NCI-H2107 (cell line): ENCODE measurements around the gene SRSF6.
"Not testable (repeated sequence)": the region's sequence is repeated elsewhere in the genome, so short reads cannot be mapped to it uniquely, and the experiment has no call there.

Source experiments
- DNase-seq: peaks from one replicate; lab custom pipeline; 2025; lab: John Stamatoyannopoulos, UW

Gene SRSF6

DNA sequence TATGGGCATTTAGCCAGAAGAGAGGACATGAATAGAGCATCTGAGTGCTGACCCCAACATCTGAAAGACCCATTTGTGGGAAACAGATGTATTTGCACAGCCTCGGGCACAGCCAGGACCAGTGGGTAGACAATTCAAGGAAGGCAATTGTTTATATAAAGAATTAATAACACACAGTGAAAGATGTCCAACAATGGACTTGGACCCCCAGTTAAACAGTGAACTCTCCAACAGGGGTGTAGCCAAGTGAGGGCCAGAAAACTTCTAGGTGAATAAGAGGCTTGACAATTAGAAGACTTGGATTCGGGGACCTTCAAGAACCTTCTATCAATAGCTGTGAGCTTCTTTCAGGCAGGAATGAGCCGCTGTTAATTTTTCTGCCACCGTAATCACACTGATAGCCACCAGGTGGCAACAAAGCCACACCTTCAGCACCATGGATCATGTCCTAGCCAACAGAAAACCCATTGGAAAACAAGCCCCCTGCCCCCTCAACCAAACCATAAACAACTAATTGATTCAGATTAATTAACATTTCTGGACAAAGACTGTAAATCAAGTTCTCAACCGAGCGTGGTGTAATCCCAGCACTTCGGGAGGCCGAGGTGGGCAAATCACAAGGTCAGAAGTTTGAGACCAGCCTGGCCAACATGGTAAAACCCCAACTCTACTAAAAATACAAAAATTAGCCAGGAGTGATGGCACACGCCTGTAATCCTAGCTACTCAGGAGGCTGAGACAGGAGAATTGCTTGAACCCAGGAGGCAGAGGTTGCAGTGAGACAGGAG is 8.8 kb upstream of the SRSF6 start:
- no peak for DNase-seq

DNA sequence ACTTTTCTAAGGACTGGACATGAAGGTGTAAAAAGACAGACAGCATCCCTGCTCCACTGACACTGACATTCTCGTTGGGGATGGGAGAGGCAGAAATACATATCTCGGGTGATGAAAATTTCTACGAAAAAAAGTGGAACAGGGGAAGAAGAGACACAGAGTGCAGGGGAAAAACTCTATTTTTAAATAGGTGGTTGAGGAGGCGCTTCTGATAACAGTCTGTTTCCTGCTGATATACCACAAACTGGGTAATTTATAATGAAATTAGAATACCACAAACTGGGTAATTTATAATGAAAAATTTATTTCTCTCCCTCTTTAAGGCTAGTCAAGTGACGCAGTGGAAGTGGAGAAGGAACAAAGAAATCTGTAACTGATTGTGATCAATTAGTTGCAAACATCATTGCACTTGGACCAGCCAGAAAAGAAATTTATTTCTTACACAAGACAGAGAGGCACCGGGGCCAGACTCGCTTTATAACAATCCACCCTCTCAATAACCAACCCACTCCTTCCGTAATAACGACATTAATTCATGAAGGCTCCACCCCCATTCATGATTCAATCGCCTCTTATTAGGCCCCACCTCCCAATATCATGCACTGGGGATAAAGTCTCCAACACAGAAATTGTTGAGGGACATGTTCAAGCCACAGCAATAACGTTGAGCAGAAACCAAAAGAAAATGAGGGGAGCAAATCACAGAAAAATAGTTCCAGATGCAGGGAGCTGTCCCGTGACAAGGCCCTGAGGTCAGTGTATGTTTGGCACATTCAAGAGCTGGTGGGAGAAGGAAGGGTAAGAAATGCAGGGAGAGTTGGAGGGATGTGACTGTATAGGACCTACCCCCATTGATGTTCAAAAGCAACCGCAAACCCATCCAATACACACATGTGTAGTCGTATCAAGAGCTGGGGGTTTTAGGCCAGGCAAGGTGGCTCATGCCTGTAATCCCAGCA is 6.6 kb upstream of the SRSF6 start:
- no peak for DNase-seq

DNA sequence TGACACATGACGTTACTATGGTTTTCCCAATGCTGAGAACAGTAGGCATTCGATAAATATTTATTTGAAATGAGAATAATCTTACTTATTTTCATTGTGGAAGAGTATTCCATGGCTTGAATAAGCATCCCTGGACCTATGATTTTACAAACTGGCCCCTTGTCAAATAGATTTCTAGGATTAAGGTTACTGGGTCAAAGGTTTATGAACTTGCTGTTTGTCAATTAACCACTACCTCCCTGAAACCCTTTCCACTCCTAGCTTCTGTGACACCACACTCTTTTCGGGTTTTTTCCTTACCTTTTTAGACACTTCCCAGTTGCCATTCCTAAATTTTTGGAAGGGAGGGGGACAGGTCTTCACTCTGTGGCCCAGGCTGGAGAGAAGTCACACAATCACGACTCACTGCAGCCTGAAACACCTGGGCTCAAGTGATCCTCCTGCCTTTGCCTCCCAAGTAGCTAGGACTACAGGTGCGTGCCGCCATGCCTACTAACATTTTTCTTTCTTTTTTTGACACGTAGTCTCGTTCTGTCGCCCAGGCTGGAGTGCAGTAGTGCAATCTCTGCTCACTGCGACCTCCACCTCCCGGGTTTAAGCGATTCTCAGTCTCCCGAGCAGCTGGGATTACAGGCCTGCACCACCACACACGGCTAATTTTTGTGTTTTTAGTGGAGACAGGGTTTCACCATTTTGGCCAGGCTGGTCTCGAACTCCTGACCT is 5.1 kb upstream of the SRSF6 start:
- no peak for DNase-seq

DNA sequence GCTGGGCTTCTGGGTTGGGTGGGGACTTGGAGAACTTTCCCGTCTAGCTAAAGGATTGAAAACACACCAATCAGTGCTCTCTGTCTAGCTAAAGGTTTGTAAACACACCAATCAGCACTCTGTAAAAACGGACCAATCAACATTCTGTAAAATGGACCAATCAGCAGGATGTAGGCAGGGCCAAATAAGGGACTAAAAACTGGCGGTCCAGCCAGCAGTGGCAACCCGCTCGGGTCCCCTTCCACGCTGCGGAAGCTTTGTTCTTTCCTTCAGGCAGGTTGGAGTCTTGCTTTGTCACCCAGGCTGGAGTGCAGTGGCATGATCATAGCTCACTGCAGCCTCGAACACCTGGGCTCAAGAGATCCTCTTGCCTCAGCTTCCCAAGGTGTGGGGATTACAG is 1.4 kb upstream of the SRSF6 start:
- DNase-seq: not testable (repeated sequence)

DNA sequence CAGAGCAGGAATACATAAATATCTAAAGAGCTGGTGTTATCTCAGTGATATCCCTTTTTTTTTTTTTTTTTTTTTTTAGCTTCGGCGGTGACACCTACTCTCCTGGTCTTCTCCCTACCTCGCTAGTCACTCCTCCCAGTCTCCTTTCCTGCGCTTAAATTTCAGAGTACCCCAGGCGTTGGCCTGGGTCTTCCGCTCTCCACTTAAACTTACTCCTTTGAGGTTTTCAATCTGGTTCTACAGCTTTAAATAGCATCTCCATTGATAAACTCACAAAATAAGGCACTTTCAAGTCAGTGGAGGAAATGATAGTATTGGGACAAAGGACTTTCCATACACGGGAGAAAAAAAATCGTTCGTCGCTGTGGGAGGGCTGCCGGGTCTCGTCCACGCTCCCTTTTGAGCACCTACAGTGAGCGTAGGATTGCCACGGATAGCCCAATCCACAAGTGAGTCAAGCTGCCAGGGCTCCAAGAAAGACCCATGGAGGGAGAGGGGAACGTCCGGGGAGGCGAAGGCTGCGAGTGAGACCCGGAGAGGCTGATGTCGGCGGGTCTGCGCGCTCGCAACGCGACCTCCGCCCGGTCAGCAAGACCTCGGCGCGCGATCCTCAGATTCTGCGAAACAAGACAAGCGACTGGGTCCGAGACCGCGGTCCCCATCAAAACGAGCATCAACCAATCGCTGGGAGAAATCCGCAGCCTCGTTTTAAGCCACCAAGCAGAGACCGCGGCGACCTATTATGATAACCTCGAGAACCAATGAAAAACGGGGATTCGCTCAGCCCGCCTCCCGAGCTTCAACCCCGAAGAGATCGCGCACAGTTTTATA is 672 bp upstream of the SRSF6 start:
- DNase-seq: peak; percentile 56

DNA sequence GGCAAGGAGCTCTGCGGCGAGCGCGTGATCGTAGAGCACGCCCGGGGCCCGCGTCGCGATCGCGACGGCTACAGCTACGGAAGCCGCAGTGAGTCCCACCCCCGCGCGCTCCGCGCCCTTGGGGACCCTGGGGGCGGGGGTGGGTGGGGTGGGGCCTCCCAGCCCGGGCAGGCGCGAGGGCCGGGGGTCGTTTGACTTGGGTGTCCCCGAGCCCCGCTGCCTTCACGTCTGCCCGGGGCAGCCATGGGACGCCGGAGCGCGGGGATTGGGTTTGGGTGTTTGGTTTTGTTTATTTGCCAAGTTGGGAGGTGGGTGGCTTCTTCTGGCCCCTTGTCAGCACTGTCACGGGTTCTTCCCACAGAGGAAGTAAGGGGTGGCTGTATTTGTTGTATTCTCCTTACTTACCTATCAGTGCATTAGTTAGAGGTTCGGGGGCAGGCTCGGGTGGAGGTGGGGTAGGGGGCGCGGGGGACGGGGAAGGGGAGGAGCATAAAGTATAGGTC is 777 bp downstream of the SRSF6 start:
- DNase-seq: no peak

DNA sequence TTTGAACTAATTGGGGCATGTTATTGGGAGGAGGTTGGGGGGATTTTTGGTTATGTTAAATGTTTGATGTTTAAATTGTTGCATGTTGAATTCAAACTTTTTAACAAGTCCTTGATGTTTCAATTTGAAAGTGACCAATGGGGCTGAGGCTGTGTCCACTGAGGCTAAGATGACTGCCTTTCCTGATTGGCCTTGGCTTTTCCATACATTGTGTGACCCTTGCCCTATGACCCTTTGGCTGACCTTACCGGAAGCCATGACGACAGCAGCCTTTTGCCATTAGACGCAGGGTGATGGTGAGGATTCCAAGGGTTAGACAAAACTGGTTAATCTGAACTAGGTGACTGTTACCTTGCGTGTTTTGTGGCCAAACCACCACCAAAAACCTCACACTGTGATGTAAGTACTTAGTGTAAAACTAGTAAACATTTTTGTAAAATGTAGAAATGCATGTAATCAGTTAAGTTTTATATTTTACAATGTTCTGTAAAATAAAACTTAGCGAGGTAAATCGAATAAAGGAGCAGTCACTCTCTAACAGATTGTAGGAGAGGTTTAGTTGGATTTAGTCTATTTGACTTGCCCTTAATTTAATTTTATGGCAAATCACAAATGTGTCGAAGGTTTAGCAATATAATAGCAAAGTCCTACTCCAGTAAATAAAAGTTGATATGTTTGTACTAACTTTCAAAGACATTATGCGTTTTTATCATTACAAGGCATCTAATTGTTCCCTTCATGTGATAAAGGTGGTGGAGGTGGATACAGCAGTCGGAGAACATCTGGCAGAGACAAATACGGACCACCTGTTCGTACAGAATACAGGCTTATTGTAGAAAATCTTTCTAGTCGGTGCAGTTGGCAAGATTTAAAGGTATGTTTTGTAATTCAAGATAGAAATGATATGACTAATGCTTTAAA is 1.6 kb downstream of the SRSF6 start:
- DNase-seq: no peak

DNA sequence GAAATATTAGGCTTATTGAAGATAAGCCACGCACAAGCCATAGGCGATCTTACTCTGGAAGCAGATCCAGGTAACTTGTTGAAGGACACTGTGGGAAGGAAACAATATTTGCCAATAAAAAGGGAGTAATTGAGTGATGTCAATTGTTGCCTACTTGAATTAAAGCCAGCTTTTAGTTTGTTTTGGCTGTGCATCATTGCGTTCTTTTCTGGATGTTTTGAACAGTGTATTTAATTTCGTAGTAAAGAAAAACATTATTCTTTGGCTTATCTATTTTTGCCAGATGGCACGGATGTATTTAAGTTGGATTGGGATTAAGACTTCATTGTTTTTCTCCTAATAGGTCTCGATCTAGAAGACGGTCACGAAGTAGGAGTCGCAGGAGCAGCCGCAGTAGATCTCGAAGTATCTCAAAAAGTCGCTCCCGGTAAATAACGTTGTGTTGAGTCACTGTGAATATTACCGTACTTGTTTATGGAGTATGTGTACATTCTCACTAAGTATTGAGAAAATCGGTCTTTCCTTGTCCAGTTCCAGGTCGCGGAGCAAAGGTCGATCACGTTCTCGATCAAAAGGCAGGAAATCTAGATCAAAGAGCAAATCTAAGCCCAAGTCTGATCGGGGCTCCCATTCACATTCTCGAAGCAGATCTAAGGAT is 2.6 kb downstream of the SRSF6 start:
- no peak for DNase-seq

DNA sequence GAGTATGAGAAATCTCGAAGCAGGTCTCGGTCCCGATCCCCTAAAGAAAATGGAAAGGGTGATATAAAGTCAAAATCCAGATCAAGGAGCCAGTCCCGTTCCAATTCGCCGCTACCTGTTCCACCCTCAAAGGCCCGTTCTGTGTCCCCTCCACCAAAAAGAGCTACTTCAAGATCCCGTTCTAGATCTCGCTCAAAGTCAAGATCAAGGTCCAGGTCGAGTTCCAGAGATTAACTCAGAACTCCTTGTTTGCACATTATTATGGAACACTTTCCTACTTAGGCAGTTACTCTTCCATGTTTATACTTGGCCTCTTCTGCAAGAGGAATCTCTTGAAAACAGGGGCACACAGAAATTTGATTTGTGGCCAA is 3.1 kb downstream of the SRSF6 start:
- DNase-seq: no peak

DNA sequence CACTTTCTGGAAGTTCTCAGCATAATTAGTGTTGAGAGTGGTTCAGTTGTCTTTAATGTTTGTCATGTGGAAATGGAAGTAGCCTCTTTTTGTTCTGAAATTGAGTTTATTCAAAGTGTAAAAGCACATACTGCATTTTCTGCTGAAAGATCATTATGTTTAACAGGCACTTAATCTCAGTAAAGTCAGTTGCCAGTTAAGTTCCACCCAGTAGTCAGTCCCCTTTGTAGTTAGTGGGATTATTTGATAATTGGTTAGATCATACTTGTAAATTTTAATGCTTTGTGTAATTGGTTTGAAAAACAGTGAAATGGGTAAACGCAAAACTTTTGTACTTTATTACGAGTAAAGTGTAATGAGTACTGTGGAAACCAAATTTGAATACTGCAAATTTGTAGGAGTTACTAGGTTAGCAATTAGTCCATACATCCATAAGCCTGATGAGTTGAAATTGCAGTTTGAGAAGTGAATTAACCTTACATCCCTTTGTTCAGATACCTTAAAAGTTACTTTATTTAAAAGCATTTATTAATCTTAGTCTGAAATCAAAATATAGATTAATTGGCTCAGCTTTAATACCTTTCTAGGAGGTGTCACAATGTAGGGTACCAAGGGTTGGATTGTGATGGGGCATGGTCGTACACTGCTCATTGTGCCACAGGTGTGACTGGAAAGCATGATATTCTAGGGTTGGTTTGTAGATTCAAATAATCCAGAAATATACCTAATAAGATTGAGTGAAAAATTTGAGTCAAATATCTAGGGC is 4.4 kb downstream of the SRSF6 start:
- no peak for DNase-seq

DNA sequence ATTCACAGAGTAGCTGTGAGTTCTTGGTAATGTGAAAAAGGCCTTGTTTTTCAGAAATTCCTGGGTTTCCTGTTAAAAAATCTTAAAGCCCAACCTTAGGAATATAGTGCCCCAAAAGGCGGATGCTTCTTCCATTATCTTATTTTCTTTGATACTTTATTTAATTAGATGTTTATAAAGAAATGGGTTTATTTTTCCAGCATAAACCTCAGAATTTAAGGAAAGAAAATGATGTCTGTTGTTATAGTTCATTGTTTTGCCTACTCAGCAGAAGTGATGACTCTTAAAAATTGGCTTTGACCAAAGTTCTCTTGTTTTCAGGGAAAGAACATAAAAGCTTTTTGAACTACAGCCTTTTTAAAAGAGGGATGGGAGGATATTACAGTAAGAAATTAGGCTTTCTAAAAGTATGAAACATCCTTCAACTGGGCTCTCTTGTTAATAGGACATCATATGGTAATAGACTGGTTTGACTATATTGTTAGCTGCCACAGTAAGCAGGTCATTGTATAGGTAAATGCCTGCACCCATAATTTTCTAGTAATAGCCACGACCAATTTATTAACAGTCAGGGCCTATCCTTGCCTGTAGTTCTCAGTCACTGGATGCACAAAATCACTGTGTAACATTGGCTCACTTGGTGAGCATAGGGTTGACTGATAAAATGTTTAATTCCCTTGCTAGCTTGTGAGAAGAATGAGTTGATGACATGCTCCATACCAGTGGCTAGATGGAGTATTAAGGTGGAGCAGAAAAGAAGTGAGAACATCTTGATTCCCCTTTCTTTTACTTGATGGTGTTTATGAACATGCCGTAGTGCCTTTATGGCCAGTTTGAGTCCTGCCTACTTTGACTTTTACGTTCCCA is 5.2 kb downstream of the SRSF6 start:
- DNase-seq: no peak

DNA sequence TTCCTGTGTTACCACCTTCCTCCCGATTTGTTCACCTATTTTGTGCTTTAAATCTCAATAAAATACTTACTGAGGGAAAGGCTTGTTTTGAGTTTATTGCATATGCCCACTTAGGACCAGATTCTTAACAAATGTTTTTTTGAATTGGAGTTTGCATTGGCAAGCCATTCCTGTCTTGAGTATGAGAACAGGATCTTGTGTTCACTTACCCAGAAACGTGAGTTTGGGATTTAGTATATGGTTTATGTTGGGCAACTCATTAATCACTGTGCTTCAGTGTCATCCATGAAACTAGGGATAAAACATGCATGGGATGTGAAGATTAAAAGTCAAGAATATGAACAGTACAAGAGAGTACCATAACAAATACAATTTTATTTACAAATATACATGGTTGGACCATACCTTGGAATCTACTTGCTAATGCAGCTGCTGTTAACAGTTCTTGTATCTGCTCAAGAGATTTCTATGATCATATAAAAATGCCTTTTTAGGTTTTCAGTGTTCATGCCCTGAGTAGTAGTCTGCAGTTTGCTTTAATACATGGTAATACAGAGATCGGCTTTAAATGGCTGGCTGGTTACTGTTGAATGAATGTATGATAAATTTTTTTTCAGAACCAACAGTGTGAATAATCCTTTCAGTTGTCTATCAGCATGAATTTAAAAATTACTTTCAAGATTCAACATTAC is 6.0 kb downstream of the SRSF6 start:
- DNase-seq: no peak

DNA sequence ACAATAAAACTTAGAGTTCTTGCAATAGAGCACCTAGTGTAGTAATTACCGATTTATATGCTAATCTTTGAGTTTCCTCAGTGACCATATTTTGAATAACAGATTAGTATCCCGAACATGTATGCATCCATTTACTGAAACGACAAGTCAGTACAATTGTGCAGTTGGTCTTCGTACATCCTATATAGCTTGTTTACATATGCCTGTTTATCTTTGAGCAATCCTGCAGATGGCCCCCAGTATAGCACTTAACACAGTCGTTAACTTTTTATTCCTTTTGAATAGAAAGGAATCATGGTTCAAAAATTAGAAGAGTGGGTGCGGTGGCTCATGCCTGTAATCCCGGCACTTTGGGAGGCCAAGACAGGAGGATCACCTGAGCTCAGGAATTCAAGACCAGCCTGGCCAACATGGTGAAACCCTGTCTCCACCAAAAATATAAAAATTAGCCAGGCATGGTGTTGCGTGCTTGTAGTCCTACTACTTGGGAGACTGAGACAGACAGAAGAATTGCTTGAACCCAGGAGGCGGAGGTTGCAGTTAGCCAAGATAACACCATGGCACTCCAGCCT is 6.6 kb downstream of the SRSF6 start:
- DNase-seq: no peak

DNA sequence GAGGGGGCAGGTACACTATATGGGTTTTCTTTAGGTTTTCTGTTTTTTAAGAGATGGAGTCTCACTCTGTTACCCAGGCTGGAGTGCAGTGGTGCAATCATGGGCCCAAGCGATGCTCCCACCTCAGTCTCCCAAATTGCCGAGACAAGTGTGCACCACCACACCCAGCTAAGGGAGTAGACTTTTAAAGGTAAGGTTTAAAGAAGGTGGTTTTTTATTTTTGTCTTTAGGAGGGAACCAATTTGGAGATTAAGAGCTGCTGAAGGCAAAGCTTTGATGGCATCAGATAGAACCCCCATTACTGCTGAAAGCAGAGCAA is 7.9 kb downstream of the SRSF6 start:
- DNase-seq: no peak

DNA sequence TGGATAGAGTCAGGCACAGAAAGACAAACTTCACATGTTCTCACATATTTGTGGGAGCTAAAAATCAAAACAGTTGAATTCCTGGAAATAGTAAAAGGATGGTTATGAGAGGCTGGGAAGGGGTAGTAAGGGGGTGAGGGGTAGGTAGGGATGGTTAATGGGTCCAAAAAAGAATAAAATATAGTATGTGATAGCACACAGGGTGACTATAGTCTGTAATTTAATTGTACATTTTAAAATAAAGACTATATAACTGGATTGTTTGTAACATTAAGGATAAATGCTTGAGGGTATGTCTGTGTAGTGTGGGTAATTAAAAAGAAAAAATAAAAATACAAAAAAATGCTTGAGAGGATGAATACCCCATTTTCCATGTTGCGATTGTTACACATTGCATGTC is 9.9 kb downstream of the SRSF6 start:
- no peak for DNase-seq

DNA sequence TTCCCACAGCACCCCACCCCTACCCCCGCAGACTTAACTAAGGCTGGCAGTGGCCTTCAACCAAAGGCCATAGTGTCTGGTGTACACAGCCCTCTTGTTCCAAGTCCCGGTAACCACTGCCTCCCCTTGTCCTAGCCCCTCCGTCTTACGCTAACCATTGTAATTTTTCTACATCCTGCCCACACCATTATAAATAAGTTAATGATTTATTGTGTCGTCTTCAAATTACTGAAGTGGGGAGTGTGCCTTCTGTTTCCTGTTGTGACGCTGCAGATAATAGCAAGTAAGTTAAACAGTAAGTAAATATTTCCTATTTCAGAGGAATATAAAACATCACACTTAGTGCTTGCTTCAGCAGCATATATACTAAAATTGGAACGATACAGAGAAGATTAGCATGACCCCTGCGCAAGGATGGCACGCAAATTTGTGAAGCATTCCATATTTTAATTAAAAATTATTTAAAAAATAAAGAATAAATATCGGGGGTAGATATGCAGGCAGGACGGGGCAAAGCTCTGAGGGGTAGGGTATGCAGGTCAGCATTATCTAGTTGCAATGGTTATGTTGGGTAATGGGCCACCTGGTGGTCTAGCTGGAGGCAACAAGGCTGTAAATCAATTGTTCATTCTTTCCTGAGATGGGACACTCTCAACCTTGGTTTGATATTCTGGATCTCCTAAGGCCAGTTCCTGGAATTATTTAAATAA is 15.1 kb downstream of the SRSF6 start:
- DNase-seq: no peak

DNA sequence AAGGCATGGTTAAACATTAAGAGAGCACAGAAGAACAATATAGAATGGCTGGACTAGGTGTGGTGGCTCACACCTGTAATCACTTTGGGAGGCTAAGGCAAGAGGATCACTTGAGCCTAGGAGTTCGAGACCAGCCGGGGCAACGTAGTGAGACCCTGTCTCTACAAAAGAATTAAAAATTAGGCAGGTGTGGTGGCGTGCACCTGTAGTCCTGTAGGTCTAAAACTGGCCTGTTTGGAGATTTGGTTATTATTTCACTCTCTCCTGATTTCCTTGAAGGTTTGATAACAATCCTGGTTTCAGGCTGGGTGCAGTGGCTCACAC is 15.6 kb downstream of the SRSF6 start:
- no peak for DNase-seq
